GM18519 (cell line): ENCODE measurements around the gene PLCL2.
A peak's percentile ranks its signal among the peaks of the same experiment; 100 is the strongest.

Experiments
- ATAC-seq: cut with Tn5 transposase; IDR thresholded peaks from one replicate; pipeline ENCODE4 v1.9.1; 2021; ENCODE audit warnings: mild to moderate bottlenecking, moderate library complexity; ENCODE audit not compliant: unreplicated experiment, low FRiP score

Gene PLCL2

GRCh38 chr3:16912400-16913263 lies 27.9 kb downstream of the PLCL2 start:
- ATAC-seq, result peak; percentile 87

GRCh38 chr3:16913264-16913580 lies 28.5 kb downstream of the PLCL2 start:
- ATAC-seq, result no peak

DNA sequence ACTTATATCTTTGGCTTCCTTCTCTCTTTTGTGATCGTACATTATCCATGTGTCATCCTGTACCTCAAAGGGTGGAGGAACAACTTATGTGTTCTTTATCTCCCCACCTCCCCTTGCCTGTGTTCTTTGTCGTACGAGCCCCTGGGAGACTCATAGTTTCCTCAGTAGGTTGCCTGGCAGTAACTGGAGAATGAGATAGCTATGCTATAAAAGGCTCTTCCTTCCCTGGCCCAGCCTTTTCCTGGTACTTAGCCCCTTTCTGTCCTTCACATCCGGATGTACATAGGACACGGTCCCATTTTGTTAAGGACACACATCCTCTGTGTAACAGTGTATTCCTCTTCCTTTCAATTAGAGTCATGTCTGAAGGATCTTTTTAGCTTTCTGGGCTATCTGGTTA lies 32.1 kb downstream of the PLCL2 start:
- no peak for ATAC-seq

- ATAC-seq, result no peak
Measured at GRCh38 chr3:16917256-16917935, 32.6 kb downstream of the PLCL2 start.

- ATAC-seq, result no peak
Measured at GRCh38 chr3:16917980-16918682, 33.4 kb downstream of the PLCL2 start.

DNA sequence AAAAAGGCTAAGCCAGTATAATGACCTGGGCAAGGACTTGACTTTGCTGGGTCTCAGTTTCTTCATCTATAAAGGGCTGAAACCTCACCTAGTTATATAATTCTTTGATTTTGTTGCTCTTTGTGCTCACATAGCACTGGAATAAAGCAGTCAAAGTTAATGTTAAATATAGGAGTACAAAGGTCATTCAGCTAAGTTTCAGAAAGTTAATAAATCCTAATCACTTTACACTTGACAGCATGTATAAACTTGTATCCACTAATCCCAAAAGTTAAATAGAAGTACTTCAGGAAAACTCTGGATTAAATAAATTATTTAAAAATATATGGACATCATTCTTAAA lies 33.9 kb downstream of the PLCL2 start:
- no peak for ATAC-seq

GRCh38 chr3:16923112-16923511 lies 38.4 kb downstream of the PLCL2 start:
- ATAC-seq, result no peak

DNA sequence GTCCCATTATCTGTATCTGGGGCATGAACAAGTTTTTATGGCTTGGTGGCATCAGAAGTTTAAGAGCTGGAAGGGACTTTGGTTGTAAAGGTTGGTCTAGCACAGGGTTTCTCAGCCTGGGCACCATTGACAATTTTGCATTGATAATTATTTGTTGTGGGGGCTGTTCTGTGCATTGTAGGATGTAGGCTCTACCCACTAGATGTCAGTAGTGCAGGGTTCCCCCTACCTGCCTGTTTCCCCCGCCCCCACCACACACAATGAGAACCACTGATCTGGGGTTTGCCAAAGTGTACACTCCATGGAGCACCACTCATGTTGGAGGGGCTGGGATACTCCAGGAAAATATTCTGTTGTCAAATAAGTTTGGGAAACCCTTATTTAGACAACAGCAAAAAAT lies 42.7 kb downstream of the PLCL2 start:
- no peak for ATAC-seq

- no peak for ATAC-seq
Measured at GRCh38 chr3:16928386-16929132, 43.8 kb downstream of the PLCL2 start.

- no peak for ATAC-seq
Measured at GRCh38 chr3:16929311-16929710, 44.6 kb downstream of the PLCL2 start.

GRCh38 chr3:16932877-16933276 lies 48.1 kb downstream of the PLCL2 start:
- no peak for ATAC-seq

- no peak for ATAC-seq
Measured at GRCh38 chr3:16935781-16936180, 51.0 kb downstream of the PLCL2 start.

- ATAC-seq, result no peak
Measured at GRCh38 chr3:16936233-16936632, 51.5 kb downstream of the PLCL2 start.

- no peak for ATAC-seq
Measured at GRCh38 chr3:16936676-16937230, 52.0 kb downstream of the PLCL2 start.

DNA sequence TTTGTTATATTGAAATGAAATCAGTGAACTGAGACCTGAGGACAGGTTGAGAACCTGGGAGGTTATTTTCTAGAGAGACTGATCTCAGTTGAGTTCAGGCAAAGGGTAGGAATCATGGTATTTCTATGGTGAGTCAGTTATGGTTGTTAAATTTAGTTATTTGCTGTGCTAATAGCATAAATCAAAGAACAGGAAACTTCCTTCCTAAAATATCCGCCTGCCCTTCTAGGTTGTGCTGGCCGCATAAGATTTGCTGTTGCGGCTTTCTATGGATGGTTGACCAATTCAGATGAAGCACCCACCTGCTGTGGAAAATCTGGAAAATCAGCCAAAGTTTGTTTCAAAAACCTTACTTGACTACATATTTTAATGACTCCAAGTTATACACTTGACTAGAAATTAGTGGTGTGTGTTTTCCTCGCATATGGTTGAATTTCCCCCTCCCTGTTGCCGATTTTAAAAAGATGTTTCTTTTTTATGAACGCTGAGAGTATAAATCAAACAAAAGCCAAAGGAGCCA lies 52.6 kb downstream of the PLCL2 start:
- no peak for ATAC-seq

DNA sequence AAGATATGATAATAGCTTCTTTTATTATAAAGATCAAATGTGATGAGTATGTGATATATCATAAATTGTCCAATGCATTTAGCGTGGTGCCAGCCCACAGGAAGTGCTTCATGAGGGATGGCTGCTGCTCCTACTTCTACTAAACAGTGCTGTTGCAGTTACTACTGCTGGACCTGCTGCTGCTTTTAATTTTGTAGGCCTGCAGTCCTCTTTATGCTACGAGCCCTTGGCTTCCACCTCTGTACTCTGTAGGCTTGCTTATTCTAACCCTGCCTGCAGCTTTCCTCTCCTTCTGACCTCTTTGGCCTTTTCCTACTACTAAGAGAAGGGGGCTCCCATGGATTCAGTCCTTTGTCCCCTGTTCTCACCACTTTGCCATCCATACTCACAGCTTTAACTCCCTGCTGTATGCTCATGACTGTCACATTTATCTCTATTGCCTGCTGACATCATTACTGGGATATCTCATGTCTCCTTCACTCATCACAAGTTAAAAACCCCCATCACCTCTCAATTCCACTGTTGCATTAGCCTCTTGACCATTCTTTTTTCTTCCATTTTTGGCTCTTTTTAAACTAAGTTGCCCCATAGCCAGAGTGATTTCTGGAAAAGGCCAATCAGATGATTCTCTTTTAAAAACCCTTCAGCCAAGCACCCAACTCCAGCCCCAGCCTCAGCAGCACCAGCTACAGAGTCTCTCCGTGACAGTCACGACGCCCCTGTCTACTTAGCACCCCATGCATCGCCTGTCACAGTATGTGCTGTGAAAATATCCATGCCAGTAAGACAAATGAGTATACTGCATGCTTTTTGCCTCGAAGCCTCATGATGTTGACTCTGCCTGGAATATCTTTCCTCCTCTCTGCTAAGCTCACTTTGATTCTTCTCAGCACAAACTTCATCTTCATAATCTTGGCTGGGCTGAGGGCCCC lies 56.3 kb downstream of the PLCL2 start:
- no peak for ATAC-seq

DNA sequence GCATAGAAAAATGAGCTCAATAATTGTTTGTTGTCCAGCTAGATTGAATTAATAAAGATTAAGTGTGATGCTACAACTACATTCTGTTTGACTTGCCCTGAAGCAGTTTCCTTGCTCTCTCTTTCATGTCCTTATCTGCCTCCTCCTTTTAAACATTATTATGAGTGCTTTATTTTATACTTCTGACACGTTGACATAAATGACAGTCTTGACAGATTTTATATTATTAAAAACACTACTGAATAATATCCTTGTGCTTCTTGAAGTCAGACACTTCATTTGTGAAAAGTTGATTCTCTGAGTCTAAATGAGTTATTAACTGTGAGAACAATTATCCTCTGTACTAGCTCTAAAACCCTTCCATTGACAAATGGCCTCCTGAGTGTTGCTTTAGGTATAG lies 58.2 kb downstream of the PLCL2 start:
- no peak for ATAC-seq

DNA sequence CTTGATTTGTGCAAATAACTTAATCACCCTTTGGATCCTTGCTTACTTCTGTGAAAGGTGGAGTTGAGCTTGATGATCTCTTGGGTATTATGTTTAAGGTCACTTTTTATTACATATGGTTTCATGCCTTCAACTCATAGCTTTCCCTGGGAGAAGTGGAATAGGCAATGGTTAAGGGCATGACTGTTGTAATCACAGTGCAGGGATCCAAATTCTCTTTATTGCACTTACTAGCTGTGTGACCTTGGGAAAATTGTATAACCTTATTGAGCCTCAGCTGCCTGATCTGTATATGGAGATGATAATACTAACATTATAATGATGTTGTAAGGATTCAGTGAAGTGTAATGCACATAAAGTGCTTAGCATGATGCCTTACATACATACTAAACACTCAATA lies 59.1 kb downstream of the PLCL2 start:
- no peak for ATAC-seq

GRCh38 chr3:16944356-16944755 lies 59.6 kb downstream of the PLCL2 start:
- no peak for ATAC-seq
